ENCODE measurements around the gene LRRC8B.

The LRRC8B gene

DNA sequence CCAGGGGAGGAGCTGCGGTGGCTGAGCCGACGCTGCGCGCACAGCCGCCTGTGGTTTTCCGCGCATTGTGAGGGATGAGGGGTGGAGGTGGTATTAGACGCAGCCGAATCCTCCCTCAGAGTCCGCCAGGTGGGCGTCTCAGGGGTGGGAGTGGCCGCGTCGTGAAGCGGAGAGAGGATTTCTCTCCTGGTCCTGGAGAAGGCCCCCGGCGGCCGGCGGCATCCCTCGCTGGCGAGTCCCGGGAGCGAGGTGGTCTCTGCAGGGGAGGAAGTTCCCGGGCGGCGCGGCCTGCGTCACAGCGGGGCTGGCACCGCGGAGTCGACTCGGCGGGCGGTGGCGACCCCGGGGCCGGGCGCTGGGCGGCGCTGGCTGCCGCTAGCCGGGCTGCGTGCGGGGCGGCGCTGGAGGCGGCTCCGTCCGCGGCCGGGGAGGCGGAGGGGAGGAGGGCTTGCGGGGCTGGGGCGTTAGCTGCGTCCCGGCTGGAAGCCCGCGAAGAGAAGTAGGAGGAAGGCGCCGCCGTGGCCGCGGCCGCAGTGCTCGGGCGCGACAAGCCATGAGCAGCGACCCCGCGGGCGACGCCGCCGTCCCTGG, 108.1 kb downstream of the LRRC8B start, which contains the start of gene LRRC8C:
Gene LRRC8C, plus strand, starts transcription at position 464 of the 591 bp plus-strand sequence. CDS start 53,354 bp downstream, outside the sequence.
- no peak for DNase-seq (ENCODE audit: low read depth, low spot score)

DNA sequence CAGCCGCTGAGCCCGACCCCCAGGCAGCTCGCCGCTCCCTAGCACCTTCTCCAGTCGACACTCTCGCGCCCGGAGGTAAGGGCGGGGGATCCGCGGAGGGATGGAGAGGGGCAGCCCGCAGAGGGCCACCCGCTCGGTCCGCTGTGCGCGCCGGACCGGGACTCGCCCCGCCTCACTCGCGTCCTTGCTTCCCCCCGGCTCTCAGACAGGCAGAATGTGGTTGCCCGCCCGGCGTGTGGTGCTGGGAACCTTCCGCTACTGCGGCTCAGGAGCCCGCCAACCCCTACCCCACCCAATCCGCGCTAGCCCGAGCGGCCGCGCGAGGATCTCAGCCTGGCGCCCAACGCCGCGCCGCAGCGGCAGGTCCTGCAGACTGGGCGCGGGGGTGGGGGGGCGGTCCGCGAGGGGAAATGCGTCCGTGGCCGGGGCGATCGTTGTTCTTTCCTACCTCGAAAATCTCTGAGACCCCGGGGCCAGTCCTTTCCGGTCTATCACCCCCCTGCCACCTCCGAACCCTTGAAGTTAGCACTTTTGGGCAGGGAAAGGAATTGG, 108.7 kb downstream of the LRRC8B start:
- no peak for DNase-seq (ENCODE audit: low read depth, low spot score)

DNA sequence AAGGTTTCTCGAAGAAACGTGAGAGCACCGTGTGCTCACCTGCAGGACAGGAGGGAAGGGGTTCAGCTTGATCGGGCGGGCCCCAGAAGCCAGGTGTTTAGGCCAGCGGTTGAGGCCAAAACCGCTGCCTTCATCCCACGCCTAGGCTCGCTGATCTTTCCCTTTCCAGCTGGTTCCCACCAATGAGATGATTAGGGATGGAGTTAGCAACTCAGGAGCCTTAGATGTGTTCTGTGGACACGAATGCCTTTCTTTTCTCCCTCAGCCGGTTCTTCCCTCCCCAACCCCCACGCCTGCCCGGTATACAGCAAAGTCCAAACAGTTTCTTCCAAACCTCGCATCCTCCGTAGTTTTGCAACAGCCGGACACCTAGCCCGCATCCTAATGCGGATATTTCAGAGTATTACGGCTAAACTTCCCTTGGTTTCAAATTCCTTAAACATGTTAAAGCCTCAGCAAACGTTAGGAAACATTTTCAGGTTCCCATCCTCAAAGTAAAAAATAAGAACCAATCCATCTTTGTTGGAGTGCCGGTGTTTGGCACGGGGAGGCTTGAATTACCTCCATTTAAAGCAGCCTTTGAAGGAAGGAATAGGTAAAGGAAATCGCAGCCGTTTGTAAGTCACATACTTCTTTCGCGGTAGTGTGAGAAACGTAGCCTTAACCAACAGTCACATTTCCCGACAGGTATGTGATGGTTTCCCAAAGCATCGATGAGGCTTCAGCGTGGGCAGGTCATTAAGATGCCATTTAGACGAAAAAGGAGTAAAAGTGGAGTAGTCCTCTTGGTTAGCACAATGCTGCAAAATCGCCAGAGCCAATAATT, 109.4 kb downstream of the LRRC8B start:
- no peak for DNase-seq (ENCODE audit: low read depth, low spot score)

DNA sequence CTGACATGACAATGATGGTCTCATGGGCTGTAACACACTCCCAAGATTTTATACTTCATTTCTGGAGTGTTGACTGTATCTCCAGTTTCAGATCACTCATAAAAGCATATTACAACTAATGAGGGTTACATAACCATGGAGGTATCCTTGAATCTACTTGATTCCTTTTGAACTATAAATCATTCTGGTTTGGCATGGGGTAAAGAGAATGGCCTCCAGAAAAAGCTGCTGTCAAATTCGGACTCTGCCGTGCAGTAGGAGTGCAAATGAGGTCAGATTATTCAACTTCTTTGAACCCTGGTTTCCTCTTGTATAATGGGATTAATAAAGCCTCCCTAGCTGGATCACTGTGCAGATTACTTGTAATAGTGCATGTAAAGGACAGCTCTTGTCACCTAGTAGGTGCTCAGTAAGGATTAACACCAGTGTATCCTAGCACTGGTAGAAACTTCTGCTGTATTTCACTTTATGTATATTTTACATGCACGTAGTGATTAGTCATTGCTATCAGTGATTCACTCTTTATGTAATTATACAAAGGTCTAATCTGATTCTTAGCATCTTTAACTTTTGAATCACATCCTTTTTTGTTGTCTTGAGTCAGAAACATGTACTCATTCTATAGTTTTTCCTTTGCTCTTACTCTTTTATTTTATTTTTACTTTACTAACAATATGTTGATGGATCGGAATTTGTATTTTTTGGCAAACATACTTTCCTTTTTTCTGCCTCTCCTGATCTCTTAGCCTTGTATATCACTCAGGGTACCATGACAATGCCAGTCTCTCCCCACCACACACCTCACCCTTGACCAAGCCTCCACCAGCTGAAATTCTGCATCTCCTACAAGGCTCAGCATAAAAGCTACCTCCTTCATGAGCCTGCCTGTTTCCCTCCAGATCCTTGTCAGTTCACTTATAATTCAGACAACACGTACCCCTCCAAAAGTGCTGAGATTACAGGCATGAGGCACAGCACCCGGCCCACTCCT, 111.5 kb downstream of the LRRC8B start:
- DNase-seq (ENCODE audit: low read depth, low spot score): no peak

DNA sequence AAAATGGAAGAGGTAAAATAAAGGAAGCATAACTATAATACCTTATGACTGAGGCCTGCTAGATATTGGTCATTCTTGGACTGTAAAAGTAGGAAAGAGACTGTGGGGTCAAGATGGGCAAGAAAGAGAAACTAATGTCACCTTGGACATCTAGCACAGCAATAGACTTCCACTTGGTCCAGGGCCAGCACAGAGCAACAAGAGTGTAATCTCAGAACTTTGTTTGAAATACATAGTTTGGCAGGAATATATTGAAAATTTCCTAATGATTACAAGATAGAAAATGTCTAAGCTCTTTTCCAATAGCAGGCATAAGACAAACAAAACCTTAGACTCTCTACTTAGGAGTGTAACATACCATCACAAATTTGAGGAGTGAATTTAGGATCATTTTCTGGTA, 112.9 kb downstream of the LRRC8B start:
- no peak for DNase-seq (ENCODE audit: low read depth, low spot score)

DNA sequence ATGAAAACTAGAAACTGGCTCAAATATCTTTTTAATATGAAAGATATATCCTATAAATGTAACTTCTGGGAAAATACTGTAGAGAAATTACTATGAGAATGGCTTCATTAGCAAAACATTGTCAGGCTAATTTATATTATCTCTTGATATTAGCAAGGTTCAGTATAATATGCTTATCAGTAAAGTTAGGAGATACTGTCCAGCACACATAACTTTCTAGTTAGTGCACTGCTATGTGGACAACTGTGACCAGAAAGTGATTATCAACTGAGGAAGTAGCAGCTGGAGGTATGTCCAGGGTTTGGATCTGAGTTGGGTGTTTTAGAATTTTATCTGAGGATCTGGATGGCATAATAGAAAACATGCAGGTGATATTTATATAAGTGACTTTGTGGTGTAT, 115.8 kb downstream of the LRRC8B start:
- no peak for DNase-seq (ENCODE audit: low read depth, low spot score)

DNA sequence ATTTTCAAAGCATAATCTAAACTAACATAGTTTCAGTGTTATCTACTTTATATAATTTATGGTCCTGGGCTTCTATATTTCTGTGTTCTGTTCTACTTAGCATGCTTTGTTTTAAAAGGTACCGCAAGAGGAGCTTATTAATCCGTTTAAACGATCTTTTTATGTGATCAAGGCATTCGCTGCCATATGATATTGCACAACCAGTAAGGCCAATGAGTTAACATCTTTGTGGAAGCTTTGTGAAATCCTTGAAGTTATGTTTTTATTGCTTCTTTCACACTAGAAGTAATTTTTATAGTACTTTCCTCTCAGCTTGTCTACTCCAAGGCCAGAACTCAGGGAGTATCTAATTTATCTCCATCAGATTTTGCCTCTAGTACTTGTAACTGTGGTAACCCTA, 117.2 kb downstream of the LRRC8B start:
- no peak for DNase-seq (ENCODE audit: low read depth, low spot score)

DNA sequence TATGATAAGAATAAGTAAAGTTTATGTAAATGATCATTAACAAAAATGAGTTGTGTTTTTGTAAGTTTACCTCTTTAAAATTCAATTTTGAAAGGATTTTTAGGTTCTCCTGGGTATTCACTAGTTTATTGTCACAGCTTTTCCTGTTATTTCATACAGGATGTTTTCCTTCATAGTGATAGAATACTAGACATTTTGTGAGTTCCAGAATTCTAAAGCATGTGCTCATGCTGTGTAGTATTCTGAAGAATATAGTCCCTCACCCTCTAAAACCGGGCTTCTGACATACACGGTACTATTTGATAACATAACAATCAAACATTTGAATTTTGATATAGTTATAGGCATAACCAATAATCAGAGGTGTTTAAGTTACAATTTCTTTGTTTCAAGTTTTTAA, 118.9 kb downstream of the LRRC8B start:
- DNase-seq (ENCODE audit: low read depth, low spot score): no peak

DNA sequence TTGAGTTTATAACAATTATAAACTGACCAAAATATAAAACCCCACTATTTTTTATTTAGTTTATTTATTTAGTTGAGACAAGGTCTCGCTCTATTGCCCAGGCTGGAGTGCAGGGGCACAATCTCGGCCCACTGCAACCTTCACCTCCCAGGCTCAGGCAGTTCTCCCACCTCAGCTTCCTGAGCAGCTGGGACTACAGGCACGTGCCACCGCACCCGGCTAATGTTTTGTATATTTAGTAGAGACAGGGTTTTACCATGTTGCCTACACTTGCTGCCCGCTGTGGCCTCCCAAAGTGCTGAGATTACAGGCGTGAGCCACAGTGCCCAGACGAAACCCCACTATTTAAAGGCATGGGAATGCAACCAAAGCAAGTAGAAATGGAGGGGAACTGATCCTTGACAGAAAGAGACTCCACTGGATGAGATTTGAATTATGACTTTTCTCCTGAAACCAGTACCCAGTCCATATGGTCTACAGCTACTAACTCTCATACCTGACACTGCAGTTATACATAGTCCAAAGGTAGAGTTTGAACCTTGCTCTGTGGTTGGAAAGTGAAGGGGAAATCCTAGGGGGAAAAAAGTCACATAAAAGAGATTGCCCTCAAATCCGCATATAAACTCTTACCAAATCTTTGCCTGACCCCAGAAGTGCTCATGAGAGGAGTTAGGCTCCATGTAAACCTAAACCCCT, 119.6 kb downstream of the LRRC8B start:
- no peak for DNase-seq (ENCODE audit: low read depth, low spot score)

DNA sequence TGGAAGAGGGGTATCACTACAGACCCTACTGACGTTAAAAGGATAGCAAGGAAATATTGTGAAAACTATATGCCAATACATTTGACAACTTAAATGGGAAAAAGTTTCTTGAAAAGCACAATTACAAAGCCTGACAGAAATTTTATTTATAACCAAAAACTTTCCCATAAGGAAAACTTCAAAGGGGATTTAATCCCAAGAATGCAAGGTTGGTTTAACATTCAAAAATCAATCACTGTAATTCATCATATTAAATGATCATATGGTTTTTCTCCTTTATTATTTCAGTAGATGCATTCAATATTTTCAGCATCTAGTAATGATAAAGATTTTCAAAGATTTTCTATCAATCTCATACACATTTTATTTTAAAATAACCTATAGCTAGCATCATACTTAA, 121.6 kb downstream of the LRRC8B start:
- no peak for DNase-seq (ENCODE audit: low read depth, low spot score)
